HepG2 (cell line): ENCODE data around the gene SLC2A8. TPM values are rescaled to one million over a fixed set of nuclear protein-coding genes. Genes with fewer than 3 reads are reported as not detected.

Experiments
- ATAC-seq: fragments of 200-7000 bp; cut with Tn5 transposase; 3 replicates; pipeline ENCODE4 v1.9.1; 2020; ENCODE audit warnings: mild to moderate bottlenecking, moderate library complexity
- BruUV-seq: library from RNA; stranded (reverse); fragments of 400-500 nt; replicated peaks from 2 replicates; lab custom pipeline; 2021; lab: Mats Ljungman, UMichigan
- CTCF ChIA-PET: fragments of 300-600 bp; formaldehyde crosslinking; extraction: SDS; loops from one replicate; lab custom pipeline; 2021; ENCODE audit warnings: low total read pairs, inconsistent platforms, low intra/inter-chr PET ratio; lab: Yijun Ruan, JAX
- POLR2A ChIA-PET: fragments of 350-600 bp; sonication (Branson Sonifier 250); formaldehyde crosslinking; loops from one replicate; lab custom pipeline; 2020; ENCODE audit warnings: antibody characterized with exemption, inconsistent platforms; lab: Yijun Ruan, JAX
- DNase-seq: peaks from one replicate; pipeline ENCODE4 v3.0.0-alpha.2; 2015; ENCODE audit warnings: low spot score
- FAIRE-seq: peaks from 3 replicates; lab custom pipeline; 2011; peaks lifted over from hg19 to GRCh38; lab: Jason Lieb, UNC
- H2AFZ ChIP-seq: one replicate; pipeline ENCODE4 v1.6.1; 2011; ENCODE audit warnings: low read length, inconsistent platforms
- H3K27ac ChIP-seq: fragments of 300-600 bp; 3 replicates; pipeline ENCODE4 v1.8.0; 2011; ENCODE audit warnings: mixed run types, mild to moderate bottlenecking, mixed read lengths, low read length, inconsistent platforms; ENCODE audit not compliant: insufficient read depth; ENCODE audit errors: extremely low read length
- H3K27me3 ChIP-seq, 2 experiments: fragments of 200-600 bp in 1 of 2; 2 replicates in 1 of 2; 3 replicates in 1 of 2; pipeline versions ENCODE4 v1.6.0 to v1.8.0; 2011; ENCODE audit warnings: low read length in 2 of 2, mild to moderate bottlenecking in 2 of 2, moderate library complexity in 2 of 2, inconsistent platforms in 1 of 2; ENCODE audit not compliant: insufficient read depth in 2 of 2, control insufficient read depth in 1 of 2
- H3K36me3 ChIP-seq, 2 experiments: fragments of 200-600 bp in 1 of 2; replicated peaks in 1 of 2; 2 replicates in 1 of 2; 3 replicates in 1 of 2; pipeline versions ENCODE4 v1.5.1 to v1.8.0; 2011; ENCODE audit warnings: low read length in 2 of 2, inconsistent platforms in 1 of 2; ENCODE audit not compliant: insufficient read depth in 2 of 2, control insufficient read depth in 1 of 2
- H3K4me1 ChIP-seq: 2 replicates; pipeline ENCODE4 v1.5.1; 2012; ENCODE audit warnings: low read length, inconsistent platforms; ENCODE audit not compliant: insufficient read depth
- H3K4me2 ChIP-seq: 2 replicates; pipeline ENCODE4 v1.6.0; 2011; ENCODE audit warnings: low read depth, low read length, inconsistent platforms
- H3K4me3 ChIP-seq, 3 experiments: fragments of 200-600 bp in 1 of 3; sonication (generic), shearing (Covaris generic) in 1 of 3; replicated peaks in 1 of 3; 2 replicates each; pipeline ENCODE4 v1.5.1; 2011 to 2016; ENCODE audit warnings: low read length in 3 of 3, inconsistent platforms in 2 of 3, low read depth in 2 of 3, mild to moderate bottlenecking in 2 of 3, control low read depth in 1 of 3, mixed read lengths in 1 of 3; ENCODE audit not compliant: insufficient read depth in 1 of 3
- H3K79me2 ChIP-seq: one replicate; pipeline ENCODE4 v1.6.1; 2011; ENCODE audit warnings: low read length, inconsistent platforms; ENCODE audit not compliant: insufficient read depth
- H3K9ac ChIP-seq: 2 replicates; pipeline ENCODE4 v1.6.0; 2011; ENCODE audit warnings: mild to moderate bottlenecking, low read depth, low read length, inconsistent platforms; ENCODE audit not compliant: insufficient read depth
- H3K9me3 ChIP-seq: 2 replicates; pipeline ENCODE4 v1.5.1; 2012; ENCODE audit warnings: mild to moderate bottlenecking, low read length
- H4K20me1 ChIP-seq: 2 replicates; pipeline ENCODE4 v1.6.0; 2011; ENCODE audit warnings: inconsistent platforms, mild to moderate bottlenecking, low read length, moderate library complexity; ENCODE audit not compliant: insufficient read depth
- AHDC1 ChIP-seq: sonication (generic); formaldehyde crosslinking; IDR thresholded peaks from 2 replicates; pipeline ENCODE4 v1.5.1; 2020; ENCODE audit warnings: mild to moderate bottlenecking, missing genetic modification reagents, borderline replicate concordance
- ASH2L ChIP-seq: fragments of 300-600, 200-600 bp; sonication (generic); IDR thresholded peaks from 2 replicates; pipeline ENCODE4 v1.7.0; 2017; ENCODE audit warnings: low read depth, mild to moderate bottlenecking, moderate library complexity, mixed read lengths, low read length; ENCODE audit not compliant: insufficient read length
- ATM ChIP-seq: fragments of 450-650 bp; IDR thresholded peaks from 2 replicates; pipeline ENCODE4 v1.7.1; 2017; ENCODE audit warnings: mild to moderate bottlenecking, borderline replicate concordance
- HBP1 ChIP-seq: IDR thresholded peaks from 2 replicates; pipeline ENCODE4 v1.6.1; 2016; ENCODE audit warnings: low read depth, control low read depth
- SMAD1 ChIP-seq: sonication (generic); formaldehyde crosslinking; IDR thresholded peaks from 2 replicates; pipeline ENCODE4 v1.4.0; 2020; ENCODE audit warnings: missing genetic modification reagents, low read depth, mild to moderate bottlenecking, borderline replicate concordance
- ZBTB2 ChIP-seq: sonication (generic); formaldehyde crosslinking; IDR thresholded peaks from 2 replicates; pipeline ENCODE4 v1.8.0; 2022; ENCODE audit warnings: low read depth, missing genetic modification reagents
- ZBTB46 ChIP-seq: sonication (generic); formaldehyde crosslinking; IDR thresholded peaks from 2 replicates; pipeline ENCODE4 v1.4.0; 2020; ENCODE audit warnings: mild to moderate bottlenecking, missing genetic modification reagents, borderline replicate concordance
- ZNF513 ChIP-seq: sonication (generic); formaldehyde crosslinking; conservative IDR thresholded peaks from 2 replicates; pipeline ENCODE4 v1.5.0; 2020; ENCODE audit warnings: missing genetic modification reagents
- ZNF556 ChIP-seq: sonication (generic); formaldehyde crosslinking; IDR thresholded peaks from 2 replicates; pipeline ENCODE4 v1.4.0; 2020; ENCODE audit warnings: mild to moderate bottlenecking, missing genetic modification reagents, borderline replicate concordance
- ZNF816 ChIP-seq: sonication (generic); formaldehyde crosslinking; IDR thresholded peaks from 2 replicates; pipeline ENCODE4 v1.8.0; 2022; ENCODE audit warnings: missing genetic modification reagents, mild to moderate bottlenecking, borderline replicate concordance
- whole genome bisulfite sequencing: methylation state at CpG from one replicate; pipeline ENCODE4 v1.1.6; 2017; ENCODE audit warnings: low lambda C conversion rate; 5-methylcytosine and 5-hydroxymethylcytosine counted together
- in situ Hi-C: cut with HindIII; loops from 2 replicates; pipeline ENCODE4 v1.10.0; 2017; ENCODE audit warnings: low pct_unique_long_range_greater_than_20kb; ENCODE audit not compliant: extremely low pct_ligation_motif_present
- intact Hi-C: fragments of 100-400 bp; cut with micrococcal nuclease; formaldehyde crosslinking; loops from one replicate; pipeline ENCODE4 v1.10.0; 2022; ENCODE audit not compliant: unreplicated experiment
- polyA plus RNA-seq, 8 experiments: library from polyadenylated mRNA; depleted of rRNA in 3 of 8; stranded (reverse) in 7 of 8; unstranded in 1 of 8; fragments of >200 nt; fragmentation: Illumina TruSeq in 4 of 8; extraction: Trizol in 4 of 8; gene quantifications; 2 replicates each; pipeline versions ENCODE4 v1.2.1 to v1.2.3, GENCODE V29; 2011 to 2016; ENCODE audit warnings: low read depth in 4 of 8, missing spikeins in 1 of 8, mixed read lengths in 1 of 8; ENCODE audit not compliant: insufficient read depth in 1 of 8
- total RNA-seq, 5 experiments: library from RNA; depleted of rRNA; stranded (reverse); fragments of >200 nt; fragmentation: Illumina TruSeq; extraction: Trizol; gene quantifications; 2 replicates each; pipeline ENCODE4 v1.2.3, GENCODE V29; 2016; ENCODE audit warnings: low read depth in 1 of 5

Gene SLC2A8
- total and polyA plus RNA-seq, 2 of the 13 experiments (the other 11 are each of a cell fraction or from before 2014, with no cell fraction given), result 22.6 to 48.6 TPM

- H3K4me2 ChIP-seq, result peak overlapping the region; percentile 75
- peaks cover 41% of the 10 kb centered on the region for H4K20me1 ChIP-seq
- peak overlapping the region; percentile 64 for H2AFZ ChIP-seq
- peaks cover 35% of the 10 kb centered on the region for H3K79me2 ChIP-seq
- peak overlapping the region; percentile 98 for H3K9ac ChIP-seq
- peak overlapping the region; percentile 83 for H3K27ac ChIP-seq
- no peaks in the 10 kb centered on the region for H3K9me3 ChIP-seq
- peak overlapping the region; percentile 85 to 97 (median 93) for H3K4me3 ChIP-seq
- intact Hi-C loops, result loop anchor here (5.0 kb wide), 1 partner anchor 59 kb away; no protein-coding TSS in a partner anchor
- WGBS, result 0% methylated on average over 9 of the region's 14 CpGs
- peaks cover 6 to 49% of the 10 kb centered on the region in 2 experiments for H3K36me3 ChIP-seq
- TSS peak; percentile 49 for BruUV-seq
- FAIRE-seq (no peak), ATAC-seq (no peak), DNase-seq (no peak)
- no peaks in the 10 kb centered on the region; a peak in 1 of 5 replicates for H3K27me3 ChIP-seq
- in situ Hi-C loops, result no loop called here
- H3K4me1 ChIP-seq, result peaks cover 36% of the 10 kb centered on the region
- POLR2A ChIA-PET, result interaction anchor here (0.7 to 3.8 kb wide), 15 partner anchors 9 to 283 kb away, joined by 3 to 39 read pairs (median 4); partner anchors contain the start of genes SLC2A8, TOR2A and ZNF79
- CTCF ChIA-PET, result no interaction called here
- TF ChIP-seq SMAD1 (0 out of 2 replicates have a peak, but pooled peaks have one; percentile 34), ASH2L (no peak), ZNF816 (CRISPR knock-in tag) (peak; percentile 94), ZBTB2 (CRISPR knock-in tag) (0 out of 2 replicates have a peak, but pooled peaks have one; percentile 12), ATM (no peak), ZNF513 (CRISPR knock-in tag) (no peak), ZBTB46 (CRISPR knock-in tag) (0 out of 2 replicates have a peak, but pooled peaks have one; percentile 11), HBP1 (CRISPR knock-in tag) (peak; percentile 13; the same call in 1 of the 2 replicates), ZNF556 (0 out of 2 replicates have a peak, but pooled peaks have one; percentile 18), AHDC1 (CRISPR knock-in tag) (0 out of 2 replicates have a peak, but pooled peaks have one; percentile 43)
Measured at GRCh38 chr9:127451608-127451857, 54.6 kb downstream of the SLC2A8 start.
